Nephron (organoid): Measurements from ENCODE around the gene DNAAF1.

Source experiments
- H3K27ac Mint-ChIP-seq, 3 experiments: 2 replicates each; pipeline ENCODE4 v1.8.0; 2020; ENCODE audit warnings: mixed read lengths in 3 of 3, mild to moderate bottlenecking in 2 of 3, moderate library complexity in 1 of 3
- H3K27me3 Mint-ChIP-seq: 2 replicates; pipeline ENCODE4 v1.8.0; 2021; ENCODE audit warnings: low read depth, mild to moderate bottlenecking, moderate library complexity, mixed read lengths
- H3K36me3 Mint-ChIP-seq: 2 replicates; pipeline ENCODE4 v1.8.0; 2020; ENCODE audit warnings: low read depth, mixed read lengths
- H3K4me1 Mint-ChIP-seq: 2 replicates; pipeline ENCODE4 v1.8.0; 2020; ENCODE audit warnings: mixed read lengths
- H3K4me3 Mint-ChIP-seq, 3 experiments: 2 replicates each; pipeline ENCODE4 v1.8.0; 2020; ENCODE audit warnings: mild to moderate bottlenecking in 3 of 3, mixed read lengths in 3 of 3, moderate library complexity in 2 of 3
- H3K9me3 Mint-ChIP-seq: 2 replicates; pipeline ENCODE4 v1.8.0; 2020; ENCODE audit warnings: mixed read lengths
- CTCF ChIP-seq, 3 experiments: fragments of 200-600 bp; sonication (generic); IDR thresholded peaks; one replicate each; pipeline ENCODE4 v1.5.0; 2021; ENCODE audit warnings: antibody characterized with exemption in 3 of 3; ENCODE audit not compliant: unreplicated experiment in 3 of 3

Gene DNAAF1

GRCh38 chr16:84194470-84195200 lies 49.5 kb downstream of the DNAAF1 start:
- Mint-ChIP-seq H3K27ac (no peak overlapping the region), H3K9me3 (no peaks in the 10 kb centered on the region), H3K4me1 (no peaks in the 10 kb centered on the region), H3K27me3 (peaks cover 16% of the 10 kb centered on the region), H3K4me3 (no peak overlapping the region), H3K36me3 (no peaks in the 10 kb centered on the region)
- no peak for TF ChIP-seq CTCF (IDR thresholded peaks at IDR 0.05; ENCODE audit: unreplicated experiment in 3 of 3)

GRCh38 chr16:84195201-84196093 lies 50.3 kb downstream of the DNAAF1 start:
- Mint-ChIP-seq H3K27me3 (peaks cover 16% of the 10 kb centered on the region), H3K27ac (no peak overlapping the region), H3K36me3 (no peaks in the 10 kb centered on the region), H3K9me3 (no peaks in the 10 kb centered on the region), H3K4me3 (no peak overlapping the region), H3K4me1 (no peaks in the 10 kb centered on the region)
- TF ChIP-seq CTCF (IDR thresholded peaks at IDR 0.05; ENCODE audit: unreplicated experiment in 3 of 3): no peak

GRCh38 chr16:84196101-84196500 lies 51.0 kb downstream of the DNAAF1 start:
- peaks cover 16% of the 10 kb centered on the region for H3K27me3 Mint-ChIP-seq
- no peaks in the 10 kb centered on the region for H3K36me3 Mint-ChIP-seq
- no peaks in the 10 kb centered on the region for H3K9me3 Mint-ChIP-seq
- H3K4me3 Mint-ChIP-seq: no peak overlapping the region
- TF ChIP-seq CTCF (IDR thresholded peaks at IDR 0.05; ENCODE audit: unreplicated experiment in 3 of 3): no peak
- H3K27ac Mint-ChIP-seq: no peak overlapping the region
- no peaks in the 10 kb centered on the region for H3K4me1 Mint-ChIP-seq

- H3K27ac Mint-ChIP-seq: no peak overlapping the region
- H3K27me3 Mint-ChIP-seq: peaks cover 16% of the 10 kb centered on the region
- H3K36me3 Mint-ChIP-seq: no peaks in the 10 kb centered on the region
- H3K4me1 Mint-ChIP-seq: no peaks in the 10 kb centered on the region
- H3K4me3 Mint-ChIP-seq: no peak overlapping the region
- TF ChIP-seq CTCF (IDR thresholded peaks at IDR 0.05; ENCODE audit: unreplicated experiment in 3 of 3): no peak
- no peaks in the 10 kb centered on the region for H3K9me3 Mint-ChIP-seq
These were observed 51.8 kb downstream of the DNAAF1 start for GRCh38 chr16:84196727-84197394.

GRCh38 chr16:84197466-84198128 lies 52.5 kb downstream of the DNAAF1 start:
- no peak overlapping the region for H3K27ac Mint-ChIP-seq
- H3K36me3 Mint-ChIP-seq: no peaks in the 10 kb centered on the region
- TF ChIP-seq CTCF (IDR thresholded peaks at IDR 0.05; ENCODE audit: unreplicated experiment in 3 of 3): no peak
- no peaks in the 10 kb centered on the region for H3K4me1 Mint-ChIP-seq
- H3K27me3 Mint-ChIP-seq: peaks cover 16% of the 10 kb centered on the region
- no peak overlapping the region for H3K4me3 Mint-ChIP-seq
- no peaks in the 10 kb centered on the region for H3K9me3 Mint-ChIP-seq
